ENCODE measurements around the gene LRRC26. TPM values are rescaled to one million over a fixed set of nuclear protein-coding genes. Genes with fewer than 3 reads are reported as not detected.

The LRRC26 gene
- total and polyA plus RNA-seq, 2 experiments from 2014 or later, result 2.3 TPM; not detected in 1

DNA sequence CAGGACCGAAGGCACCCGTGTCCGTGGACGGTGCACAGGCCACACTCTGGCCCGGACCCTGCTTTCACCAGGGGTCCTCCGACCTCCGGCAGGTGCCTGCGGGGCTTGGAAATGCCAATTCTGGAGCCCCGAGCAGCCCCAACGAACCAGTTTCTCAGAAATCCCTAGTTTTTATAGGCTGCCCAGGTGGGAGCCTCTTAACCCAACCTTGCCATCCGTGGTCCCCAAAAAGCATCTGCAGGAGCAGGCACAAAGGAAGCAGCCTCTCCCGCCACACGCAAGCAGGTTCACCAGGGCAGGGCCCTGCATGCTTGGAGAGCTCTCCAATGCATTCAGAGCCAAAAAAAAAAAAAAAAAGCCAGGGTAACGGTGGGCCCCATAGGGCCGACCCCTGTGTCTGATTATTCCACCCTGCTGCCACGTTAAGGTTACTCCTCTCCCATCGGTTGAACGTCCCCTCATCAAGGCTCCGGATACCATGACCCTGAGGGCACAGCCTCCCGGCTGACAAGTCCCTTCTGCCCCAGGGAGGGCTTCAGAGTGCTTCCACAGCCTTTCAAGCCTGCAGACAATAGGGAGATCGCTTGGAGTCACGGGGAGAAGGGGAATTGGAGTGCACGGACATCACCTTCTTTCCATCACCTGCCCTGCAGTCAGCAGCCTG lies 31.5 kb upstream of the LRRC26 start:
- Histone ChIP-seq H3K27me3 (no peaks in the 10 kb centered on the region), H3K9me3 (ENCODE audit: low read depth) (no peaks in the 10 kb centered on the region), H3K4me1 (ENCODE audit: low read depth) (peaks cover 53% of the 10 kb centered on the region), H3K27ac (peak overlapping the region; percentile 93), H3K36me3 (no peaks in the 10 kb centered on the region), H3K4me3 (peak overlapping the region; percentile 60)
- no peak for DNase-seq (ENCODE audit: low read depth in 1 of 2, low spot score in 1 of 2)
- TF ChIP-seq, protein P1, sequence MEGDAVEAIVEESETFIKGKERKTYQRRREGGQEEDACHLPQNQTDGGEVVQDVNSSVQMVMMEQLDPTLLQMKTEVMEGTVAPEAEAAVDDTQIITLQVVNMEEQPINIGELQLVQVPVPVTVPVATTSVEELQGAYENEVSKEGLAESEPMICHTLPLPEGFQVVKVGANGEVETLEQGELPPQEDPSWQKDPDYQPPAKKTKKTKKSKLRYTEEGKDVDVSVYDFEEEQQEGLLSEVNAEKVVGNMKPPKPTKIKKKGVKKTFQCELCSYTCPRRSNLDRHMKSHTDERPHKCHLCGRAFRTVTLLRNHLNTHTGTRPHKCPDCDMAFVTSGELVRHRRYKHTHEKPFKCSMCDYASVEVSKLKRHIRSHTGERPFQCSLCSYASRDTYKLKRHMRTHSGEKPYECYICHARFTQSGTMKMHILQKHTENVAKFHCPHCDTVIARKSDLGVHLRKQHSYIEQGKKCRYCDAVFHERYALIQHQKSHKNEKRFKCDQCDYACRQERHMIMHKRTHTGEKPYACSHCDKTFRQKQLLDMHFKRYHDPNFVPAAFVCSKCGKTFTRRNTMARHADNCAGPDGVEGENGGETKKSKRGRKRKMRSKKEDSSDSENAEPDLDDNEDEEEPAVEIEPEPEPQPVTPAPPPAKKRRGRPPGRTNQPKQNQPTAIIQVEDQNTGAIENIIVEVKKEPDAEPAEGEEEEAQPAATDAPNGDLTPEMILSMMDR (IDR thresholded peaks at IDR 0.05; ENCODE audit: low read depth, low read length), result no peak

DNA sequence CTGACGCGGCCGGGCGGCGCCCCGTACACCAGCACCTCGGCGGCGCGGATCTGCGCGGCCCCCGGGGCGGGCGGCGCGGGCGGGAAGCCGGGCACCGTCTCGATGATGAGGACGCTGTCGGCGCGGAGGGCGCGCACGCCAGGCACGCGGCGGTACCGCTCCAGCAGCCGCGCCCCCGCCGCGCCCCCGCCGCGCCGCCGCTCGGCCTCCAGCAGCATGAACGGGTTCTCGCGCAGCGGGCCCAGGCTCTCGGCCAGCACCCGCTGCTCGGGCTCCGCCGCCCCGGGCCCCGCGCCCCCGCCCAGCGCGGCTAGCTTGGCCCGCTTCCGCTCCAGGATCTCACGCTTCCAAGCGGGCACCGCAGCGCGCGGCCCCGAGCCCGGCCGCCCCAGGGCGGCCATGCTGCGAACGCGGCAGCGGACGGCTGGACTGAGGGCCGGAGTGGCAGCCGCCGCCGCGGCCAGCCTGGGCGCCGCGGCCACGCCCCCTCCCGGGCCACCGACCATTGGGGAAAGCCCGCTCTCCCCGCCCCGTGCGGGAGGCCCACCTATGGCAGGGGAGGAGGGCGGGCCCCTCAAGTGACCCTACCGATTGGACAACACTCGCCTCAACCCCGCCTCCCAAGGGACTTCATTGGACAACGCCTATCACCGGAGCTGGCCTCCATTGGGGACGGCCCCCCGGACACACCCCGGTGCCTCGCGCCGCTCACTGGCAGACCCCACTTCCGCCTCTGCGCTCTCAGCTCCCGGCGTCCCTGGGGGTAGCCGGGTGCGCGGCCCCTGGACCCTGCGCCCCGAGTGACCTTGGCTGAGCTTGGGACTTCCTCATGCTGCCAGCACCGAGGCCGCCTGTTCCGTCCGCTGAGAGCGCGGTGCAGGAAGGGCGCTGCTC lies 30.7 kb upstream of the LRRC26 start, which contains the start of gene TPRN:
Gene TPRN (minus strand): TSS at position 431 of the 894 bp plus-strand sequence. CDS start 30 bp downstream, at position 401.
- no peaks in the 10 kb centered on the region for H3K36me3 ChIP-seq
- TF ChIP-seq, protein P1 (IDR thresholded peaks at IDR 0.05; ENCODE audit: low read depth, low read length), result no peak
- no peaks in the 10 kb centered on the region for H3K27me3 ChIP-seq
- peak; percentile 99 to 100 for DNase-seq (ENCODE audit: low read depth in 1 of 2, low spot score in 1 of 2)
- H3K4me1 ChIP-seq (ENCODE audit: low read depth), result peaks cover 50% of the 10 kb centered on the region
- peak within 1 kb of the TSS; percentile 93 for H3K27ac ChIP-seq
- no peaks in the 10 kb centered on the region for H3K9me3 ChIP-seq (ENCODE audit: low read depth)
- H3K4me3 ChIP-seq, result peak within 1 kb of the TSS; percentile 61

DNA sequence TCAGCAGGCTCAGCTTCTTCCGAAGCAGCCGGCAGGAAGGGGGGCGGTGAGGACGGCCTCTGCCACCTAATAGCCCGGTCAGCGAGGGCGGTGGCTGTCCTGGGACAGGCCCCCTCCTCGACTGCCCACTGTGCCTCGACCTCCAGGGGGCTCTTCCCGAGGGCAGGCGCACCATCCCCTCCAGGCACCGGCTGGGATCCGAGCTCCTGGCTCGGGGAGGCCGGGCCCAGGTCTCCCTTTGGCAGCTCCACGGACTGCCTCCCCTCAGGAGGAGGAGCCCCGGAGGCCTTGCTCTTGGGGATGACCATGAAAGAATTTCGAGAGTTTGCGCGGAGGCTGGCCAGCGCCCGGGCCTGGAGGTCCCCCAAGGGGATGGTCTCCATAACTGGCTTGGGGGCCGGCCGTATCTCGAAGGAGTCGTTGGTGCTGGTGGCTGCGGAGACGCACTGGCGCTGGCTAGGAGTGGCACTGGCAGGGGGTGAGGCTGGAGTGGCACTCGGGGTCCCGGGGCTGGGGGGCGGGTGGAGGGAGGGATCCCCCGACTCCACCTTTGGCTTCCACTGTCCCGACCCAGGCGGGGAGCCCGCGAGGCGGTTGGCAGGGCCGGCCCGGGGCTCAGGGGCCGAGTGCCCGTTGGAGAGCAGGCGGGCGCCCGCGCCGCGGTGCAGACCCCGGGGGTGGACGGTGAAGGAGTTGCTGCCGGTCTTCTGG lies 29.7 kb upstream of the LRRC26 start:
- H3K4me1 ChIP-seq (ENCODE audit: low read depth), result peaks cover 49% of the 10 kb centered on the region
- peak overlapping the region; percentile 58 for H3K4me3 ChIP-seq
- H3K27me3 ChIP-seq, result no peaks in the 10 kb centered on the region
- DNase-seq (ENCODE audit: low read depth in 1 of 2, low spot score in 1 of 2), result peak in 1 of 2 donors; percentile 47
- H3K9me3 ChIP-seq (ENCODE audit: low read depth), result no peaks in the 10 kb centered on the region
- H3K27ac ChIP-seq, result no peak overlapping the region
- TF ChIP-seq, protein P1 (IDR thresholded peaks at IDR 0.05; ENCODE audit: low read depth, low read length), result no peak
- H3K36me3 ChIP-seq, result no peaks in the 10 kb centered on the region

DNA sequence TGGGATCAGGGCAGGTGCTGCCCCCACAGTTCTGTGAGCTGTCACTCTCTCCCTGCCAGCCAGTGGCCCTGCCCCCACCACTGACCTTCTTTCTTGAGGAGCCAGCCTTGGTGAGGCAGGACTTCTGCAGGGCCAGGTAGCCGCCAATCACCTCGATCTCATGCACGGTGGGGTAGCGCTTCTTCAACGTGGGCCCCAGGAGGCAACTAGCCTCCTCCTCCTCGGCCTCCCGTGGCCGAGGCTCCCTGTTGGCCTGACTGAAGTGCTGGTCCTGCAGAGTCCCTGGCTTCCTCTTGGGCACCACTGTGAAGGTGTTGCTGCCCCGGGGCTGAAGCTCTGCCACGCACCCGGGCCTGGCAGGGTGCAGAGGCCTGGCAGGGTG lies 29.0 kb upstream of the LRRC26 start:
- DNase-seq (ENCODE audit: low read depth in 1 of 2, low spot score in 1 of 2), result no peak
- no peak overlapping the region for H3K27ac ChIP-seq
- H3K36me3 ChIP-seq, result no peaks in the 10 kb centered on the region
- no peak overlapping the region for H3K4me3 ChIP-seq
- H3K4me1 ChIP-seq (ENCODE audit: low read depth), result peaks cover 44% of the 10 kb centered on the region
- H3K9me3 ChIP-seq (ENCODE audit: low read depth), result no peaks in the 10 kb centered on the region
- H3K27me3 ChIP-seq, result no peaks in the 10 kb centered on the region
- TF ChIP-seq, protein P1 (IDR thresholded peaks at IDR 0.05; ENCODE audit: low read depth, low read length), result no peak
